NCI-H2196 (cell line): Measurements from ENCODE around the gene SPG11.
A peak's percentile ranks its signal among the peaks of the same experiment; 100 is the strongest.
"Not testable (repeated sequence)": the region's sequence is repeated elsewhere in the genome, so short reads cannot be mapped to it uniquely, and the experiment has no call there.

Experiments
- DNase-seq: peaks from one replicate; lab custom pipeline; 2025; ENCODE audit not compliant: unreplicated experiment; lab: John Stamatoyannopoulos, UW

Gene SPG11

GRCh38 chr15:44675911-44676310 lies 12.4 kb upstream of the SPG11 start:
- no peak for DNase-seq

GRCh38 chr15:44673639-44674038 lies 10.2 kb upstream of the SPG11 start:
- DNase-seq: no peak

GRCh38 chr15:44670087-44670950 lies 6.9 kb upstream of the SPG11 start:
- DNase-seq: no peak

- DNase-seq: no peak
Observed at GRCh38 chr15:44668921-44669320, 5.5 kb upstream of the SPG11 start.

GRCh38 chr15:44667039-44667360 lies 3.5 kb upstream of the SPG11 start:
- DNase-seq: no peak

GRCh38 chr15:44666210-44667038 lies 3.0 kb upstream of the SPG11 start:
- no peak for DNase-seq

- peak; percentile 45 for DNase-seq
Observed at GRCh38 chr15:44662478-44663409, 718 bp downstream of the SPG11 start.

- DNase-seq: no peak
Observed at GRCh38 chr15:44661576-44661975, 1.9 kb downstream of the SPG11 start.

- no peak for DNase-seq
Observed at GRCh38 chr15:44659056-44659455, 4.4 kb downstream of the SPG11 start.

GRCh38 chr15:44657378-44657777 lies 6.1 kb downstream of the SPG11 start:
- no peak for DNase-seq

- no peak for DNase-seq
Observed at GRCh38 chr15:44656913-44657312, 6.5 kb downstream of the SPG11 start.

- DNase-seq: no peak
Observed at GRCh38 chr15:44656298-44656697, 7.2 kb downstream of the SPG11 start.

- DNase-seq: no peak
Observed at GRCh38 chr15:44654858-44655257, 8.6 kb downstream of the SPG11 start.

- DNase-seq: no peak
Observed at GRCh38 chr15:44647637-44648036, 15.8 kb downstream of the SPG11 start.

GRCh38 chr15:44647036-44647435 lies 16.4 kb downstream of the SPG11 start:
- DNase-seq: no peak

GRCh38 chr15:44646460-44646859 lies 17.0 kb downstream of the SPG11 start:
- DNase-seq: no peak

- DNase-seq: no peak
Observed at GRCh38 chr15:44641651-44642050, 21.8 kb downstream of the SPG11 start.

- no peak for DNase-seq
Observed at GRCh38 chr15:44636976-44637375, 26.5 kb downstream of the SPG11 start.

- DNase-seq: no peak
Observed at GRCh38 chr15:44633603-44634002, 29.9 kb downstream of the SPG11 start.

- not testable (repeated sequence) for DNase-seq
Observed at GRCh38 chr15:44625286-44625685, 38.2 kb downstream of the SPG11 start.

- DNase-seq: no peak
Observed at GRCh38 chr15:44623178-44623577, 40.3 kb downstream of the SPG11 start.
